B cell (primary cell): ENCODE results near the gene ST6GALNAC3.

Experiments
- EZH2 ChIP-seq: IDR thresholded peaks from 2 replicates; pipeline ENCODE4 v1.6.1; 2012; ENCODE audit warnings: borderline replicate concordance, low read depth, mild to moderate bottlenecking, moderate library complexity, low read length; ENCODE audit not compliant: insufficient read depth, poor library complexity, severe bottlenecking
- TF ChIP-seq, protein P1 (sequence below): fragments of 200-600 bp; IDR thresholded peaks from one replicate; pipeline ENCODE4 v1.8.0; 2022; ENCODE audit warnings: antibody characterized with exemption, mild to moderate bottlenecking

DNA sequence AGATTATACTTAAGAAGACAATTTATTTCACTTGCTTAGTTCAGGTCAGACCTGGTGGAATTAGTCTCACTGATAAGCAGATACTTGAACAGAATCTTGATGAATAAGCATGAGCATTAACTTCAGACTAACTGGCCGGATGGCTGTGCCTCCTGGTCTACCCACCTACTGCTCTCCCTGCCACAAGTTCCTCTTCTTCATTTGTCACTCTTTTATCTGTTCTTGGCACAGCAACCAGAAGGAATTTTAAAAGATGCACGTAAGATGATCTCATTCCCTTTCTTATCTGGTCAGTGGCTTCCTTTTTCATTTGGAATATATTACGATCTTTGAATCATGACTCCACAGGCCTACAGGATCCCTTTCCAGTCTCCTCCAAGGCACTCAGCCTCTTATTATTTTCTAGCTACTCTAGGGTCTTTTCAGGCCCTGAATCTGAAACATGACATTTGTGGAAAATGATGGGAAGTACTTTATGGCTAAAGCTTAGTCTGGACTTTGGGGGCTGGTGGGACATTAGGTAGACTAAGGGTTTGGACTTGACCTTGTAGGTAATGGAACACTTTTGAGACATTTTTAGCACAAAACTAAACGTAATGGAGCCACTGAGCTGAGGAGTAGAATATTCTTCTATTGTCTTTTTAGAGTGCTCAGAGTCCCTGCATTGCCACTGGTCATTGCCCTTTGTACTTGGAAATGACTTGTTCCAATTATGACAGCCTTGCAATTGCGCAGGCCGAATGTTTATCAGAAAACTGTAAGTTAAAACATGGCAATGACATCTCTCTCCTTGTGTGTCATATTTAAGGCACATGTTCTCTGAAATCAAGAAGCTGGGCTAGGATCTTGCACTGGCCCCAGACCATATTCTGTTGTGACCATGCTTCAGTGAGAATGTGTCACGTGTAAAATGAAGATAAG is 16.0 kb downstream of the ST6GALNAC3 start:
- TF ChIP-seq, protein P1, sequence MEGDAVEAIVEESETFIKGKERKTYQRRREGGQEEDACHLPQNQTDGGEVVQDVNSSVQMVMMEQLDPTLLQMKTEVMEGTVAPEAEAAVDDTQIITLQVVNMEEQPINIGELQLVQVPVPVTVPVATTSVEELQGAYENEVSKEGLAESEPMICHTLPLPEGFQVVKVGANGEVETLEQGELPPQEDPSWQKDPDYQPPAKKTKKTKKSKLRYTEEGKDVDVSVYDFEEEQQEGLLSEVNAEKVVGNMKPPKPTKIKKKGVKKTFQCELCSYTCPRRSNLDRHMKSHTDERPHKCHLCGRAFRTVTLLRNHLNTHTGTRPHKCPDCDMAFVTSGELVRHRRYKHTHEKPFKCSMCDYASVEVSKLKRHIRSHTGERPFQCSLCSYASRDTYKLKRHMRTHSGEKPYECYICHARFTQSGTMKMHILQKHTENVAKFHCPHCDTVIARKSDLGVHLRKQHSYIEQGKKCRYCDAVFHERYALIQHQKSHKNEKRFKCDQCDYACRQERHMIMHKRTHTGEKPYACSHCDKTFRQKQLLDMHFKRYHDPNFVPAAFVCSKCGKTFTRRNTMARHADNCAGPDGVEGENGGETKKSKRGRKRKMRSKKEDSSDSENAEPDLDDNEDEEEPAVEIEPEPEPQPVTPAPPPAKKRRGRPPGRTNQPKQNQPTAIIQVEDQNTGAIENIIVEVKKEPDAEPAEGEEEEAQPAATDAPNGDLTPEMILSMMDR = no peak
- TF ChIP-seq EZH2 = no peak
